ENCODE measurements around the gene SEMA7A.

DNA sequence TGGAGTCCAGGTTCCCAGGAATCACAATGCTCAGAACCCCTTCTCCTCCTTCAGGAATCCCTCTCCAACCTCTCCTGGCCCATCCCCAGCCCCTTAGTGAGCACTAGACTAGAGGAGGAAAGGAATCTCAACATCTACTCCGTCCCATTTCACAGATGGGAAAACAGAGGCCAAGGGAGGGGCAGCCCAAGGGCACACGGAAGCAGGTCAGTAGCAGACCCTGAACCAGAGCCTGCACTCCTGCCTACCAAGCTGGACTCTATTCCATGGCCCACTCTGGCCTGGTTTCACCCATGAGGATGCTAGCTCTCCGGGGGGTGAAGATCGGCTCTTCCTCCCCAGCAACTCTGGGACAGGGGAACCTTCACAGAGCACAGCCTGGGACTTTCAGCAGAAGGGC lies 14.3 kb downstream of the SEMA7A start:
- TF ChIP-seq POLR2A (IDR thresholded peaks at IDR 0.05): no peak
- TF ChIP-seq, protein P1, sequence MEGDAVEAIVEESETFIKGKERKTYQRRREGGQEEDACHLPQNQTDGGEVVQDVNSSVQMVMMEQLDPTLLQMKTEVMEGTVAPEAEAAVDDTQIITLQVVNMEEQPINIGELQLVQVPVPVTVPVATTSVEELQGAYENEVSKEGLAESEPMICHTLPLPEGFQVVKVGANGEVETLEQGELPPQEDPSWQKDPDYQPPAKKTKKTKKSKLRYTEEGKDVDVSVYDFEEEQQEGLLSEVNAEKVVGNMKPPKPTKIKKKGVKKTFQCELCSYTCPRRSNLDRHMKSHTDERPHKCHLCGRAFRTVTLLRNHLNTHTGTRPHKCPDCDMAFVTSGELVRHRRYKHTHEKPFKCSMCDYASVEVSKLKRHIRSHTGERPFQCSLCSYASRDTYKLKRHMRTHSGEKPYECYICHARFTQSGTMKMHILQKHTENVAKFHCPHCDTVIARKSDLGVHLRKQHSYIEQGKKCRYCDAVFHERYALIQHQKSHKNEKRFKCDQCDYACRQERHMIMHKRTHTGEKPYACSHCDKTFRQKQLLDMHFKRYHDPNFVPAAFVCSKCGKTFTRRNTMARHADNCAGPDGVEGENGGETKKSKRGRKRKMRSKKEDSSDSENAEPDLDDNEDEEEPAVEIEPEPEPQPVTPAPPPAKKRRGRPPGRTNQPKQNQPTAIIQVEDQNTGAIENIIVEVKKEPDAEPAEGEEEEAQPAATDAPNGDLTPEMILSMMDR (IDR thresholded peaks at IDR 0.05): no peak

All from uterus (tissue), 2 donors.